Tongue (tissue), 2 donors: ENCODE data around the gene FBH1. TPM values are rescaled to one million over a fixed set of nuclear protein-coding genes. Genes with fewer than 3 reads are reported as not detected.
"Not testable (repeated sequence)": the region's sequence is repeated elsewhere in the genome, so short reads cannot be mapped to it uniquely, and the experiment has no call there.

Source experiments
- DNase-seq: peaks from one replicate; pipeline ENCODE4 v3.0.0-alpha.2; 2015
- total RNA-seq: library from RNA; depleted of rRNA; stranded (reverse); fragments of >200 nt; gene quantifications from one replicate; pipeline ENCODE4 v1.2.3, GENCODE V29; 2014

FBH1 gene
- total RNA-seq, 1 donor from 2014 or later = 93.1 TPM

DNA sequence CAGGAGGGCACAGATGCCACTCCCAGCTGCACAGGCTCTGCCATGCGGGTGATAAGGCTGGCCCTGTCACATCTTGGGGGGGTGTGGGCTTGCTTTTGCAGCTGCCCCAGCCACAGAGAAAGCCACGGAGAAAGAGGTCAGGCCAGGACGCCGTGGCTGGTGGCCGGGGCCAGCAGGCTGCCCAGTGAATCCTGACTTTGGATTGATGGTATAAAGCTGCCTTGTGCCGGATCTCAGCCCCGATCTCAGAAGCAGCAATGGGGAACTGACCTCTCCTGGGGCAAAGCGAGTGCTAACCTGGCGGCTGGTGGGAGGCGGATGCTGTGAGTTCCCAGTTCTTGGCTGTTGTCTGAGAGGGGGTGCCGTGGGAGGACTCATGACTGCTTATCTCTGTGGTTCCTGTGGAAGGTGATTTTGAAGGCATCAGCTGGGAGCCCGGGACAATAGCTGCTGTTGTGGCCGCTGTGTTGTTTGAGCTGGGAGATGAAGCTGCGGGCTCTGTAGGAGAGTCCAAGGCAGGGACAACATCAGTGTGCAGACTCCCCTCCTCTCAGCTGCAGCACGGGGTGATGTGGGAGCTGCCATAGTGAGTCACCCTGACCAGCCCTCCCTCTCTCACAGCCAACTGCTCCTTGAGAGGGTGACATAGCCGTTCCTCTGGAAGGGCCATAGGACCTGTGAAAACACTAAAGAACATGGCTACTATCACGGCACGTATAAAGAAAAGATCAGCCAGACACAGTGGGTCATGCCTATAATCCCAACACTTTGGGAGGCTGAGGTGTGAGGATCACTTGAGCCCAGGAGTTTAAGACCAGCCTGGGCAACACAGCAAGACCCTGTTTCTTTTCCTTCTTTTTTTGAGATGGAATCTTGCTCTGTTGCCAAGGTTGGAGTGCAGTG lies 70.3 kb downstream of the FBH1 start:
- no peak for DNase-seq

DNA sequence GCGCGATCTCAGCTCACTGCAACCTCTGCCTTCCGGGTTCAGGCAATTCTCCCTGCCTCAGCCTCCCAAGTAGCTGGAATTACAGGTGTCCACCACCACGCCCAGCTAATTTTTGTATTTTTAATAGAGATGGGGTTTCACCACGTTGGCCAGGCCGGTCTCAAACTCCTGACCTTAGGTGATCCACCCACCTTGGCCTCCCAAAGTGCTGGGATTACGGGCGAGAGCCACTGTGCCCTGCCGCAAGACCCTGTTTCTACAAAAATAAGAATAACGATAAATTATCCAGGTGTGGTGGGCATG lies 70.9 kb downstream of the FBH1 start:
- DNase-seq = not testable (repeated sequence)

DNA sequence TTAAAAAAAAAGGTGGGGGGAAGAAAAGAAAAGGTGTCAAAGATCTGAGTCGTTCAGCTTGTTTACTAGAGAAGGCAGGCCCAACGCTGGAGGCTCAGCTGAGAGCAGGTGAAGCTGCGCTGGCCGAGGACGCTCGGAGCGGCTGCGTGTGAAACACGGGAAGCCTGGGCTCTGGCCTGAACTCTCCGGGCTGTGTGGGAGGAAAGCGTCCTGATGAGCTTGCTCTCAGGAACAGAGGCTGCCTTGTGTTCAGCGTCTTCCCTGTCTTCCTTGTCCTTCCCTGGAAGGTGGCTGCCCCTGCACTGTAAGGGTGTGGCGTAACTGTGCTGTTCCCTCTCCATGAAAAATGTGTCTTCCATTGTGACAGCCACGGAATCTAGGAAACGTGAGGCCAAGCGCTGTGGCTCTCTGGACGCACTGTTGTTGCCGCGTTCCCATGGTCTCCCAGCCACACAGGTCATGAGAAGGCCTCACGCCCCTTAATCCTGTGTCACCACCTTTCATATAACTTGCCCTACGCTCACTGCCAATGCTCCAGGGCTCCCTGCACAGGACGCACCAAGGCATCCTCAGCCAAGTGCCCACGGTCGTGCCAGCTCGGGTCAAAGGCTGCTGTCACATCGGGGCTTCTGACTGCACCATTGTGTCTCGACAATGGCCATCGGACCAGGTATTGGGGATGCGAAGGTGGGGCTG lies 71.5 kb downstream of the FBH1 start:
- no peak for DNase-seq

DNA sequence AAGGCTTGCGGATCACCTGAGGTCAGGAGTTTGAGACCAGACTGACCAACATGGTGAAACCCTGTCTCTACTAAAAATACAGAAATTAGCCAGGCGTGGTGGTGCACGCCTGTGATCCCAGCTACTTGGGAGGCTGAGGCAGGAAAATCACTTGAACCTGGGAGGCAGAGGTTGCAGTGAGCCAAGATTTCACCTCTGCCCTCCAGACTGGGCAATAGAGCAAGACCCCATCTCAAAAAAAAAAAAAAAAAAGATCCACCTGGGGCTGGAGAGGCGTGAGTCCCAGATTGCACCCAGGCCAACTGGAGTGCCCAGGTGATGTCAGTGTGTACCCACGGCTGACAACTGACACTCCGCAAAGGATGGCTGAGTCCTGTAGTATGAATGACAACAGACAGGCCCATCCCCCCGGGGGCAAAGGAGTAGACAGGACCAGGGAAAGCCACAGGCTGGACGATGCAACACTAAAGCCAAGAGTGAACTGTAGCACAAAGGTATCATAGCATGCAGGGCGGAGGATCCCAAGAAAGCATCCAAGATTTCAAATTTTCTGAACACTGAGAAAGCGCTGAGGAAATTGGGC lies 72.4 kb downstream of the FBH1 start:
- DNase-seq = not testable (repeated sequence)

DNA sequence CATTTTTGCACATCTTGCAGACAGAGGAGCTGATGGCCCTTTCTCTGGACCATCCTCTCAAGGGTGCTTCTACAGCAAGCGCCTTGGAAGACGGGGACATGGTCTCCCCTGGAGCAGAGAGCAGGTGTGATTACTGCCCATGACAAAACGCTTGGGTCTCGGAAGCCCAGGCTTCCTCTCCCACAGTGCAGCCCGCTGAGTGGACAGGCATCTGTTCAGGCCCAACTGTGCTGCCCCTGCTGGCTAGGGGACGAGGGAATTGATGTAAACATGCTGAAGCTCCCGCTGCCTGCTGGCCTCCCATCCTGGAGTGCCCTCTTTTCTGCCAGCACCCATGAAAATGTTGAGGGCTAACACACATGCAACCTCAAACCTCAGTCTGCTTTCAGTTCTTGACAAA lies 73.0 kb downstream of the FBH1 start:
- DNase-seq = no peak

DNA sequence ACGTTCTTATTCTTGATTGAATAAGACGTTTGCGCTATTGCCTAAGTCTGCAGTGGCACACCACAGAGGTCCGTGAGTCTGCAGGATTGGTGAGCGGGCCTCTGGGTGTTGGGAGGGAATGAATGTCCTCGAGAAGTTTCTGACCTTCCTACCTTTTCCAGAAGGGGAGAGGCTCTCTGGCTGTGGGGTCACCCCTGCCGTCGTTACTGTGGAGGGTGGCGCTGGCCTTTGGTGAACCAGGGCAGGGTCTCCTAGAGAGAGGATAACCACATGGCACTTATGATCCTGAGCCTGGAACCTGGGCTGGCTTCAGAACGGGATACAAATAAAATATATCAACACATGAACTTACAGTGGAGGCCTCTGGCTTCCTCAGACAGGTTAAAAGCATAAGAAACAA lies 73.5 kb downstream of the FBH1 start:
- no peak for DNase-seq

DNA sequence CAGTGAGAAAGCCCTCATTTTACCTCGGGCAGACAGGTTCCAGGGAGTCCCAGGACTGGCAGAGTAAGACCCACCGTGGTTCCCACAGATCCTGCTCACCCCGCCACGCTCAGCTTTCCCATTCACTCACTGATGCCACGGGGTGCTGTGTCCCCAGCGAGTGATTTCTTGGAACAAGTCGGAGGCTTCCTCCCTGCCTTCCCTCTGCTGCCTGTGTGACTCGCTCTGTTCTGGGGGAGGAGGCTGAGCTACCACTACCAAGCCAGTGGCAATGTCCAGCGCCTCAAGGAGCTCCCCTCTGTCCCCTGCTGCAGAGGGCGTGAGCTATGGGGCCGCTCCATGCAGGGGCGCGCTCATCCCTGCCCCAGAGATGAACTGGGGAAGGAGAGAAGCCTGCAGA lies 74.7 kb downstream of the FBH1 start:
- DNase-seq = no peak

DNA sequence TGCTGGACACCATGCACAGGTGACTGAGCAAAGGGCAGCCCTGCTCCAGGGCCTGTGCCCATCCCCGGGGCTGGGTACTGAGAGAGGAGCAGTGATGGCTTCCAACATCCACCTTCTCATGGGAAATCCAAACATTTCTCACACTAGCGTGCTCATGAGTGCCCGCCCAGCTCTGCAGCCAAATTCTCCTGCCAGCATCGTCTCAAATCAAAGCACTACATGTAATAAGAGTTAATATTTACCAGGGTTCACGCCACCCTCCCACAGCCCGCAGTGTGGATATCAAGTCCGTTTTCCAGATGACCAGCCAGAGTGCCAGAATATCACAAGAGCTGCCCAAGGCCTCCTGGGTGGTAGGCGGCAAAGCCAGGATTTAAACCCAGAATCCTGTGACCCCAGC lies 75.2 kb downstream of the FBH1 start:
- DNase-seq = no peak

DNA sequence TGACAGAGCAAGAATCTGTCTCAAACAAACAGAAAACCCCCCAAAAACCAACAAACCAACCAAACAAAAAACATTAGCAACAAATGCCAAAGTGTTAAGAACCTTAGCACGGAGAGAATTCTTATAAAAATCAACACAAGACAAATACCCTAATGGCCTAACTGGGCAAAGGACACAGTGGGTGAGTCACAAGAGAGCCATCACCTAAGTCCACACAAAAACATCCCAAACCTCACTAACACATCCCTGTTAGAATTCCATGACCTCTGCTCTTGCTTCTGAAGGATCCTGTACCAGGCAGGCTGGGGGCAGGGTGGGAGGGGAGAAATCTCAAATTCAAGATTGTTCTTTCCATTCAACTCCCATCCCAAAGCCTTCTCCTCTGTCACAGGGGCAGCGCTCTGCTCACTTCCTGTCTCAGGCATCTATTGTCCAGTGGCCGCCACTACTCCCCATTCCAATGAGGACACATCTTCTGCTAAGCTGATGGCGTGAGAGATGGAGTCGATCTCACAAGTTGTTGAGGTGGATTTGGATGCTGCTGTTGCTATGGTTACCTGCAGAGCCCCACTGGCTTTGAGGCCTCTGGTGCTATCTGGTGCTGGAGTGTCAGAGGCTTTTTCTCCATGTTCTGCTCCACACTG lies 78.1 kb downstream of the FBH1 start:
- no peak for DNase-seq

DNA sequence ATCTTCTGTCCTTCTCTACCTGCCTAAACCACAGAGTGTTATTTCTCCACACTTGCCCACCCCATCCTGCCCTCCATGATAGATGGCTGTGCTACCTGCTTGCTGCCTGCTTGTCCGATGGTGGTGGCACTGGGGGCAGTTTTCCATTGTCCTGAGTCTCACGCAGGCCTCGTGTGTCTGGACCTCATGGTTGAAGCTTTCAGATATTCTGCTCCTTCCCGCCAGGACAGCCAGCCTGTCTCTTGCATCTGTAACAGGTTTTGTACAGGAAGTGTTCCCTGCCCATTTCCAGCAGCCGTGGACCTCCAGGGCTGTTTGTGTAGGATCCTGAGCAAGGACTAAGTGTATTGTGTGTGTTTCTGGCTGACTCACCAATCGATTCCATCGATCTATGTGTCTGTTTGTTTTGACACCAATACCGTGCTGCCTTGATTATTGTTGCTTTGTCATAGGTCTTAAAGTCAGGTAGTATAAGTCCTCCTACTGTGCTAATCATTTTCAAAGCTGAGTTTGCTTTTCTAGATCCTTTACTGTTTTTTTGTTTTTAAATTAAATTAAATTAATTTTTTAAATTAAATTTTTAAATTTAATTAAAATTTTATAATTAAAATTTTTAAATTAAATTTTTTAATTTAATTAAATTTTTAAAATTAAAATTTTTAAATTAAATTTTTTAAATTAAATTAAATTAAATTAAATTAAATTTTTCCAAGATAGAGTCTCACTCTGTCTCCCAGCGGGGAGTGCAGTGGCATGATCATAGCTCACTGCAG lies 78.8 kb downstream of the FBH1 start:
- DNase-seq = no peak

DNA sequence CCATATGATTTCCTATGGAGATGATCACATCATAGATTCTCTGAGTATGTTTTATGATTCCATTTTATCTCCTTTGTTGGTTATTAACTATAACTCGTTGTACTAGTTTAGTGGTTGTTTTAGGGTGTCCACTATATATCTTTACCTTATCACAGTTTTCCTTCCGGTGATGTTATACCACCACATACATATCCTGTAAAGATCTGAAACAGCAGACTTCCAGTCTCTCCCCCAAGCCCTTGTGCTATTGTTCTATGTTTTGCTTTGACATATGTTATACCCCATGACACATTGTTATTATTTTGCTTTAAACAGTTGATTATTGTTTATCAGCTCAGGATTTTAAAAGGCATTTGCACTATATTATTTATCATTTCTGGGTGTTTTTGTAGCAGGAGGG lies 80.0 kb downstream of the FBH1 start:
- DNase-seq = no peak

DNA sequence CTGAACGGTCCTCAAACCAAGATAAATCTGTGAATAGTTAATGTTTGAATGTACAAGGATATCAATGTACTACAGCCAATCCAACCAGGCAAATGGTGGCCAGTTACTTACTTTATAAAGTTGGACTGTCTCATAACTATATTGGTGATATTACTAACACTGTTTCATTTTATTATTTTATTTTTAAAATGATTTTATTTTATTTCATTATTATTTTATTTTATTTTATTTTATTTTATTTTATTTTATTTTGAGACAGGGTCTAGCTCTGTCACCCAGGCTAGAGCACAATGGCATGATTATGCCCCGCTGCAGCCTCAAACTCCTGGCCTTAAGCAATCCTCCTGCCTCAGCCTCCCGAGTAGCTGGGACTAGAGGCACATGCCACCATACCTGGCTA lies 80.5 kb downstream of the FBH1 start:
- no peak for DNase-seq

DNA sequence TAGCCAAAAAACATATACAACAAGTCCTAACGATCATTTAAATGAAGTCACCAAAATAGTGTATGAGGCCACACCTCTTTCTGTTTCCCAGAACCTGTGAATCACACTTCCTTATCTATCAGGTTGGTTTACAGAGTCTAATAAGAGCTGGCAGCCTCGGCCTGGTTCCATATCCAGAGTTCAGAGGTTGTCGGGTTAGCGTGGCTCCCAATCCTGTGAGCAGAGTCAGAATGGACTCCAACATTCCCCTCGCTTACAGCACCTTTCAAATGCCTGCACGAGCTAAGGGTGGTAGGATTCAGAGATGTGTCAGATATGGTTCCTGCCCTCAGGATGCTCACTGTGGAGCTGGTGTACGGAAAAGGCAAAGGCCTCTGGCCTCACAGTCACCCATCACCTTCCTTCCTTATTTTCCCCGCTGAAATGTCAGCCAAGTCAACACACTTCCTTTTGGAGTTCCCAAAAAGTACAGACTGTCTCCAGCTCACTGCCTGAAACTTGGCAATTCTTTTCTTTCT lies 81.3 kb downstream of the FBH1 start:
- DNase-seq = no peak

DNA sequence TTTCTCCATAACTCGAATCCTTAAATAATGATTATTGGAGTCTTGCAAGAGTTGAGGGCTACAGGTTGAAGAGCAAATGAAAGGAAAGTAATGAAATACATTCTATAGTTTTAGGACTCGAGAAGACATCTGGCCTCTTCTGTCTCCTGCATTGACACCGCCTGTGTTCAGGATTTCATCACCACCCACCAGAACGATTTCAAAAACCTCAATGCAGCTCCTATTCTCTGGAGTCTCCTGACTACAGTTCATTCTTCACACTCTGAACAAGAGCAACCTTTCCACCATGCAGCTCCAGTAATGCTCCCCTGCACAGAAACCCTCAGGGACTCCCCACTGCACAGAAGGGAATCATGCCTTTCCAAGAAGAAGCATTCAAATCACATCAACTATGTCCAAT lies 81.8 kb downstream of the FBH1 start:
- DNase-seq = no peak

DNA sequence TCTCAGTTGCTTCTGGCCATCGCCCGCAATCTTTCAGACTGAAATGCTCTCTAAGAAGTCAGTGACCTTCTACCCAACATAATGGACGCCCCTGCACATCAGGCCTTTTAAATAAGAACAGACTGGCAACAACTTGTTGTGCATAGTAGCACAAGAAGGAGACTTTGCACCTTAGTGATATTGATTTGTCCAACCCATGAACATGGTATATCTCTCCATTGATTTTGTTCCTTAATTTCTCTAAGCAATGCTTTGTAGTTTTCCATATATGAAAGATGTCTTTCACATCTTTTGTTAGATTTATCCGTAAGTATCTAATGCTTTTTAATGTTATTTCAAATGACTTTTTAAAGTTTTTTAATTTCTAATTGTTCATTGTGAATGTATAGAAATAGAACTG lies 83.0 kb downstream of the FBH1 start:
- no peak for DNase-seq

DNA sequence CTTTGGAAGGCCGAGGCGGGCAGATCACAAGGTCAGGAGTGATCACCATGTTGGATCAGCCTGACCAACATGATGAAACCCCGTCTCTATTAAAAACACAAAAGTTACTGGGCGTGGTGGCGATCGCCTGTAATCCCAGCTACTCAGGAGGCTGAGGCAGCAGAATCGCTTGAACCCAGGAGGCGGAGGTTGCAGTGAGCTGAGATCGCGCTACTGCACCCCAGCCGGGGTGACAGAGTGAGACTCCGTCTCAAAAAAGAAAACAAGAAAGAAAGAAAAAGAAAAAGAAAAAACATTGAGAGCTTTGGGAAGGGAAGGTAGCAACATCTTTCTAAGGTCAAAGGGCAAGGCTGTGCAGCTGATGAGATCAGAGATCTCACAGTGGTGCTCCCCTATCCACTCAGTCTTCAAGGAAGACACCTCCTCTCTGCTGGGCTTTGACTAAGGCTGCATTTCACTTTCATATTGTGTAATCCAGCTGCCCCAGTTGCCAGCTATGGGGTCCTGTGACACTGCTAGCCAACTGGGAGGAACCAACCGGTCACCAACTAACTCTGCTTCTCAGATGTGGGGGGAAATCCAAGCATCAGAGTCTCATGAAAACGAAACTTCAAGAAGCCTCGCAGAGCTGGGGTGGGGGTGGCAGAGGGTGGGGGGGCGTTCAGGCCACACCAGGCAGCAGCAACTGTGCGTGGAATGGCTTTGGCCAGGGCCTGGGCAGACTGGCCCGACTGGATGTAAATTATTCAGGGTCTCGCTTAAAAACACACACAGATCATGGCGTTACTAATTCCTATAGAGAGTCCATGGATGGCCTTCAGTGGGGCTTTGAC lies 85.8 kb downstream of the FBH1 start:
- DNase-seq = no peak

DNA sequence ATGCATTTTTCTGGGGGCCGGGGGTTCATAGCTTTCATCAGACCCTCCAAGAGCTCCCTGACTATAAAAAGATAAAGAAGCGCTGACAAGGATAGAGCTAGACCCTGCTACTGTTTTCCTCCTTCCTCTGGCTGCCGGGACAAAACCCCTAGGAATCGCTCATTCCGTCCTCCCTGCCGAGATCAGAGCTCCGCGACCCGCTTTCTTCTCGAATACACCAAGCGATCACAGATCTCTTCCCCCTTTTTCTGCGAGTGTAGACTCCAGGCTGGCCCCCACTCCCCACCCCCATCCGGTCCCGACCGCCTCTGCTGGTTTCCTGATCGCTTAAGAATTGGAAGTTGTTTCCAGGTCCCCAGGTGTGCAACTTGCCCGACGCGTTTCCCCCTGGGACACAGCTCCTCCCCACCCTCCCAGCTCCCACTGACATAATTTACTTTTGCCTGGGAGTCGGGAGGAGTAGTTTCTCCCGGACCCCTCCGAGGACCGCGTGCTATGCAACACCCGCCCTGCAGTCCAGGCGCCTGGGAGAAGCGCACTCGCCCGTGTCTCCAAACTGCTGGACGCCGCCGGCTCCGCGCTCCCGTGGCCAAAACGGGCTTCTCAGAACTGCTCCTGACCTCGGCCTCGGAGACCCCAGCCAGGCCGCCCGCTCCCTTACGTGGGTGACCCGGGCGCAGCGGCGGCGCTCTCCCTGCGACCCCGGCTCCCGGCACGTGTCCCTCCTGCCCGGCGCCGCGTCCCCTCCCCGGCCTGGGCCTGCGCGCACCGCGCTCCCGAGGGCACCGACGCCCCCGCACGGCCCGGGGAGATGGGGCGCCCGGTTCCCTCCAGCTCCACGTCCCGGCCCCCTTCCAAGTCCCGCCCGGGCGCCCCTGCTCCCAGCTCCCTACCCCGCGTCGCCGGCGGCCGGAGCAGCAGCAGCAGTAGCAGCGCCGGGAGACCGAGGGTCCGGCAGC lies 86.7 kb downstream of the FBH1 start:
- DNase-seq = peak; percentile 43

DNA sequence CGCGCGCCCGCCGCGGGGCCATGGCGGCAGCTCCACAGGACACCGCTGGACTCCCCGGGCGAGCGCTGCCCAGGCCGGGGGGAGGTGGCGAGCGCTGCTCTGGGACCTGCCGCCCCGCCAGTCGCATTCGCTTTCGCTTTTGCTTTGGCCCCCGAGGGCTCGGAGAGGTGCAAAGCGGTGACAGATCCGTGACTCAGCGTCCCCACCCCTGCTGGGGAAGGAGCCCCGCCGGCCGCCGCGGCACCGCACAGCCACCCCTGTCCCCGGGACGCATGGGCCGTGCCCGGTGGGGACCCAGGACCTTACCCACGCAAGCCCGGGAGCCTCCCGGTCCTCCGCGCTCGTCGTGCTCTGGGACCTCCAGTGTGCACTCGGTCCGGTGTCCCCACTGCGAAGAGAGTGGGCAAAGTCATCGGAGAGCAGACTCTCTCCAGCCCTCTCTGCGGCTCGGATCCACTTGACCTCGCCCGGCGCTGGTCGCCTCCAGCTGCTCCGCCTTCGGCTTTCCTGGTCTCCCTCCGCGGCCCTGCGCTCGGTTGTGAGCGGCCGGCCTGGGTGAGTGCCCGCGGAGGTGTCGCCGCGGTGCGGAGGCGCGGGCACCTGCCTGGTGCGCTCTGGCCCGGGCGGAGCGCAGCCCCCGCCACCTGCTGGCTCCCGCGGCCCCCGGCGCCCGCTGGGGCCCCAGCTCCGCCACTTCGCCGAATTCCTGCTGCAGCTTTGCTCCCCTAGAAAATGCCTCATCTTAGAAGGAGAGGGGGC lies 87.6 kb downstream of the FBH1 start, which contains the start of gene IL15RA:
Gene IL15RA (minus strand): TSS at position 73 of the 759 bp plus-strand sequence. CDS start 51 bp downstream, at position 22.
- peak; percentile 57 for DNase-seq

DNA sequence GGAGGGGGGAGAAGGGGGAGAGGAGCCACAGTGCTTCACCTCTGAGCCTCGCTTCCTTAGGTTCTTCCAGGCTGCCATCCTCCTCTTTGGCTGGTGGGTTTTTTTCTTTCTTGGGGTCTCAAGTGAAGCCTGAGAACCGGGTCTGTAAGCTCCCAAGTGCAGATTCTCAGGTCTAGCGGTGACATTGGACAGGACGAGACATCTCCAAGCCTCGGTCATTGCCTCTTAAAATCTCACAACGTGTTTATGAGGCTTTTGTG lies 88.1 kb downstream of the FBH1 start:
- DNase-seq = no peak
